Stimulated activated CD8-positive, alpha-beta memory T cell treated with anti-CD3 and anti-CD28 coated beads, Interleukin-12 subunit alpha, Interleukin-12 subunit beta, amount 100 ng/mL, for 24 hours (primary cell): ENCODE results near the gene DENND6A.
"Not testable (repeated sequence)": the region's sequence is repeated elsewhere in the genome, so short reads cannot be mapped to it uniquely, and the experiment has no call there.

Experiments used
- DNase-seq: peaks from one replicate; pipeline ENCODE4 v3.0.0-alpha.2; 2020; ENCODE audit errors: extremely low read depth

The DENND6A gene

GRCh38 chr3:57692133-57692395 is 813 bp downstream of the DENND6A start:
- DNase-seq, result not testable (repeated sequence)

- no peak for DNase-seq
Observed at GRCh38 chr3:57691411-57692132, 1.3 kb downstream of the DENND6A start.

- DNase-seq, result no peak
Observed at GRCh38 chr3:57689367-57690053, 3.4 kb downstream of the DENND6A start.

GRCh38 chr3:57688291-57688690 is 4.6 kb downstream of the DENND6A start:
- no peak for DNase-seq

- no peak for DNase-seq
Observed at GRCh38 chr3:57683286-57683685, 9.6 kb downstream of the DENND6A start.

- no peak for DNase-seq
Observed at GRCh38 chr3:57682284-57682683, 10.6 kb downstream of the DENND6A start.

GRCh38 chr3:57681691-57682090 is 11.2 kb downstream of the DENND6A start:
- DNase-seq, result no peak

GRCh38 chr3:57680046-57680445 is 12.8 kb downstream of the DENND6A start:
- no peak for DNase-seq

- no peak for DNase-seq
Observed at GRCh38 chr3:57675530-57675929, 17.3 kb downstream of the DENND6A start.

- no peak for DNase-seq
Observed at GRCh38 chr3:57673156-57673555, 19.7 kb downstream of the DENND6A start.

GRCh38 chr3:57670543-57670942 is 22.3 kb downstream of the DENND6A start:
- DNase-seq, result no peak

GRCh38 chr3:57661404-57661803 is 31.5 kb downstream of the DENND6A start:
- no peak for DNase-seq

- DNase-seq, result no peak
Observed at GRCh38 chr3:57659806-57660439, 33.0 kb downstream of the DENND6A start.

- DNase-seq, result no peak
Observed at GRCh38 chr3:57659004-57659673, 33.7 kb downstream of the DENND6A start.

GRCh38 chr3:57658536-57658935 is 34.3 kb downstream of the DENND6A start:
- DNase-seq, result no peak

- DNase-seq, result no peak
Observed at GRCh38 chr3:57655727-57656126, 37.1 kb downstream of the DENND6A start.

- DNase-seq, result no peak
Observed at GRCh38 chr3:57654267-57654666, 38.6 kb downstream of the DENND6A start.

GRCh38 chr3:57652203-57652602 is 40.7 kb downstream of the DENND6A start:
- DNase-seq, result no peak

GRCh38 chr3:57647292-57647940 is 45.5 kb downstream of the DENND6A start:
- no peak for DNase-seq

GRCh38 chr3:57646723-57647122 is 46.2 kb downstream of the DENND6A start:
- no peak for DNase-seq

GRCh38 chr3:57644740-57645139 is 48.1 kb downstream of the DENND6A start:
- DNase-seq, result no peak

GRCh38 chr3:57637391-57637790 is 55.5 kb downstream of the DENND6A start:
- DNase-seq, result no peak
